Ascending aorta (tissue), 2 donors: ENCODE results near the gene CORO1C. TPM values are rescaled to one million over a fixed set of nuclear protein-coding genes. Genes with fewer than 3 reads are reported as not detected.

Experiments
- DNase-seq, 2 donors: peaks; one replicate each; pipeline ENCODE4 v3.0.0-alpha.2; 2019; ENCODE audit warnings: low spot score in 2 of 2
- H3K27ac ChIP-seq, 2 donors: fragments of 200-600 bp; sonication (generic); one replicate each; pipeline ENCODE4 v1.5.1; 2016 to 2017; ENCODE audit warnings: mild to moderate bottlenecking in 1 of 2
- H3K27me3 ChIP-seq: fragments of 200-600 bp; sonication (generic); one replicate; pipeline ENCODE4 v1.5.1; 2017
- H3K36me3 ChIP-seq, 2 donors: fragments of 200-600 bp; sonication (generic); one replicate each; pipeline ENCODE4 v1.5.1; 2016
- H3K4me1 ChIP-seq, 2 donors: fragments of 200-600 bp; sonication (generic); one replicate each; pipeline ENCODE4 v1.5.1; 2016 to 2017; ENCODE audit warnings: mild to moderate bottlenecking in 1 of 2
- H3K4me3 ChIP-seq, 2 donors: fragments of 200-600 bp; sonication (generic); one replicate each; pipeline ENCODE4 v1.5.1; 2016 to 2017; ENCODE audit warnings: mild to moderate bottlenecking in 1 of 2
- H3K9me3 ChIP-seq, 2 donors: fragments of 200-600 bp; sonication (generic); one replicate each; pipeline ENCODE4 v1.5.1; 2016
- intact Hi-C: fragments of 100-400 bp; cut with DNase I; formaldehyde crosslinking; loops from one replicate; pipeline ENCODE4 v1.15.1; 2023
- total RNA-seq: library from RNA; depleted of rRNA; stranded (reverse); fragments of >200 nt; gene quantifications from one replicate; pipeline ENCODE4 v1.1.0, GENCODE V29; 2016
- TF ChIP-seq, protein P1 (sequence below), 3 experiments: fragments of 200-600 bp in 2 of 3; fragments of 450-650 bp in 1 of 3; sonication (generic) in 2 of 3; IDR thresholded peaks; one replicate each; pipeline ENCODE4 v1.5.1; 2016 to 2019; ENCODE audit warnings: antibody characterized with exemption in 3 of 3, mild to moderate bottlenecking in 1 of 3, moderate library complexity in 1 of 3

Gene CORO1C
- total RNA-seq, 1 donor from 2014 or later = 106 TPM

DNA sequence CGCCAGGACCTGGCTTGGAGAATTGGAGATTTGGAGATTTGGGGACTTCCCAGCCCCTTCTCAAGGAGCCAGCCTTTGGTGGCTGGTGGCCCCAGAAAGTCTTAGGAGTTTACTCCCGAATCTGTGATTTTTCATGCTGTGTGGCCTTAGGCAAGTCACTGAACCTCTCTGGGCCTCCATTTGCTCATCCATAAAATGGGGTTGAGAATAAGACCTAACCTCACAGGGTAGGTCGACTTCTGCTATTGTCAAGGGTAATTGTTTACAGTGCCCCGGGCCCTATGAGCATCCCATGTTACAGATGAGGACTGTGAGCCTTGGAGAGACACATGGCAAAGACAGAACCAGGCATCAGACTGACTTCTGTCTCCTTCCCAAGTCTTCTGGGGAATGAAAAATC lies 117.3 kb downstream of the CORO1C start:
- Histone ChIP-seq H3K27ac (no peak overlapping the region), H3K27me3 (no peaks in the 10 kb centered on the region), H3K4me3 (no peak overlapping the region), H3K9me3 (peaks cover 0 to 3% of the 10 kb centered on the region in 2 donors), H3K4me1 (peaks cover 0 to 2% of the 10 kb centered on the region in 2 donors), H3K36me3 (no peaks in the 10 kb centered on the region)
- intact Hi-C loops = no loop called here
- TF ChIP-seq, protein P1, sequence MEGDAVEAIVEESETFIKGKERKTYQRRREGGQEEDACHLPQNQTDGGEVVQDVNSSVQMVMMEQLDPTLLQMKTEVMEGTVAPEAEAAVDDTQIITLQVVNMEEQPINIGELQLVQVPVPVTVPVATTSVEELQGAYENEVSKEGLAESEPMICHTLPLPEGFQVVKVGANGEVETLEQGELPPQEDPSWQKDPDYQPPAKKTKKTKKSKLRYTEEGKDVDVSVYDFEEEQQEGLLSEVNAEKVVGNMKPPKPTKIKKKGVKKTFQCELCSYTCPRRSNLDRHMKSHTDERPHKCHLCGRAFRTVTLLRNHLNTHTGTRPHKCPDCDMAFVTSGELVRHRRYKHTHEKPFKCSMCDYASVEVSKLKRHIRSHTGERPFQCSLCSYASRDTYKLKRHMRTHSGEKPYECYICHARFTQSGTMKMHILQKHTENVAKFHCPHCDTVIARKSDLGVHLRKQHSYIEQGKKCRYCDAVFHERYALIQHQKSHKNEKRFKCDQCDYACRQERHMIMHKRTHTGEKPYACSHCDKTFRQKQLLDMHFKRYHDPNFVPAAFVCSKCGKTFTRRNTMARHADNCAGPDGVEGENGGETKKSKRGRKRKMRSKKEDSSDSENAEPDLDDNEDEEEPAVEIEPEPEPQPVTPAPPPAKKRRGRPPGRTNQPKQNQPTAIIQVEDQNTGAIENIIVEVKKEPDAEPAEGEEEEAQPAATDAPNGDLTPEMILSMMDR (IDR thresholded peaks at IDR 0.05) = no peak
- no peak for DNase-seq

DNA sequence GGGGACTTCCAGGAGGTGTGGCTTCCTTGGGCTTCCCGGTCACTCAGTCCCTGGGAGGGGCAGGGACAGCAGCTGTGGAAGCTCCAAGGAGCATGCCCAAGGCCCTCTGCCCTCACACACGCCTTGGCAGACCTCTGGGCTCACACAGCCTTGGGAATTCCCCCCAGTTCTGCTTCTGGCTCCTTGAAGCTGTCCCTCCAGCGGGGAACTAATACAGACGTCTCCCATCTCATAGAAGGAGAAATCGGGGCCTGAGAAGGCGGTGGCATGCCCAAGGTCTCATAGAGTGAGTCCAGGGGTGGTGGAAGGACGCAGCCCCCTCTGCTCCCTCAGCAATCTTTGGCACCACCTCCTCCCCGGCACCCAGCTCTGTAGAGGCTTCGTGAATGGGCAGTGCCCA lies 117.8 kb downstream of the CORO1C start:
- DNase-seq = no peak
- intact Hi-C loops = no loop called here
- H3K9me3 ChIP-seq = peaks cover 0 to 3% of the 10 kb centered on the region in 2 donors
- H3K27me3 ChIP-seq = no peaks in the 10 kb centered on the region
- H3K36me3 ChIP-seq = no peaks in the 10 kb centered on the region
- no peak overlapping the region for H3K4me3 ChIP-seq
- H3K27ac ChIP-seq = no peak overlapping the region
- TF ChIP-seq, protein P1 (IDR thresholded peaks at IDR 0.05) = no peak
- peaks cover 0 to 2% of the 10 kb centered on the region in 2 donors for H3K4me1 ChIP-seq

DNA sequence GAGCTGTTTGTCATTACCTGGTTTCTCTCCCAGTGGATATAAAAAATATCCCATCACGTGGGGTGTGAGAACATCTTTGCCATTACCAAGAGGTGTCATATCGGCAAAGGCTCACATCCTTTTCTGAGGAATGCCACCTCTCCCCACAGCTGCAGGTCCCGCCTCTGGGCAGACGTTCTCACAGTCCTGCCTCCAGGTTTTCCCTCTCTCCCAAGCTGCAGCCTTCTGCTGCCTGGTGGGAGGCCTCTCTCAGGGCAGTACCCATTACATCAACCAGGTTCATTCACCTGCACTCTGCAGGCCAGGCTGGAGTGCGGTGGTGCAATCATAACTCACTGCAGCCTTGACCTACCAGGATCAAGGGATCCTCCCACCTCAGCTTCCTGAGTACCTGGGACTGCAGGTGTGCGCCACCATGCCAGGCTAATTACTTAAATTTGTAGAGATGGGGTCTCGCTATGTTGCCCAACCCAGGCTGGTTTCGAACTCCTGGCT lies 118.5 kb downstream of the CORO1C start:
- TF ChIP-seq, protein P1 (IDR thresholded peaks at IDR 0.05) = no peak
- peaks cover 0 to 2% of the 10 kb centered on the region in 2 donors for H3K4me1 ChIP-seq
- no peaks in the 10 kb centered on the region for H3K27me3 ChIP-seq
- H3K9me3 ChIP-seq = peaks cover 0 to 3% of the 10 kb centered on the region in 2 donors
- no peak overlapping the region for H3K27ac ChIP-seq
- DNase-seq = no peak
- no peak overlapping the region for H3K4me3 ChIP-seq
- intact Hi-C loops = no loop called here
- no peaks in the 10 kb centered on the region for H3K36me3 ChIP-seq

DNA sequence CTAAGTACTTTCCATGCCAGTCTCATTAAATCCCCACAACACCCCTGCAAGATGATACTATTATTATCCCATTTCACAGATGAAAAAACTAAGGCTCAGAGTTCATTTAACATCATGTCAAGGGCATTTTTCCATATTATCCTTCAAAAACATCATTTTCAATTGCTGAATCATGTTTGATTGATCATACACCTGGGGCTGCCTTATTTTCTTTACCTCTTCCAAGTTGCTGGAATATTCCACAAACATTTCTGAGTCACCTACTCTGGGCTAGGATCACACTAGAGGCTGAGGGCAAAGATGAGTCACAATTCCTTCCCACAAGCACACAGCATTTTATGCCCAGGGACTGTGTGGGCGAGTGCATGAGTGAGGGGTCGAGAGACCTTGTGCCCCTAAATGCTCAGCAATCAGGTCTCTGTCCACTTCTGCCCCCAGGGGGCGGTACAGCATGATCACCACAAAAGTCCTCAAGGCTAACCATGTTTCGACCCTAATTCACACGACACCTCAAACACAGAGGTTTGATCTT lies 119.4 kb downstream of the CORO1C start:
- H3K9me3 ChIP-seq = peaks cover 0 to 3% of the 10 kb centered on the region in 2 donors
- TF ChIP-seq, protein P1 (IDR thresholded peaks at IDR 0.05) = peak in 1 of 3 experiments; percentile 32
- H3K4me1 ChIP-seq = peaks cover 0 to 2% of the 10 kb centered on the region in 2 donors
- no peak overlapping the region for H3K4me3 ChIP-seq
- no peaks in the 10 kb centered on the region for H3K36me3 ChIP-seq
- no peaks in the 10 kb centered on the region for H3K27me3 ChIP-seq
- DNase-seq = no peak
- intact Hi-C loops = no loop called here
- H3K27ac ChIP-seq = no peak overlapping the region

DNA sequence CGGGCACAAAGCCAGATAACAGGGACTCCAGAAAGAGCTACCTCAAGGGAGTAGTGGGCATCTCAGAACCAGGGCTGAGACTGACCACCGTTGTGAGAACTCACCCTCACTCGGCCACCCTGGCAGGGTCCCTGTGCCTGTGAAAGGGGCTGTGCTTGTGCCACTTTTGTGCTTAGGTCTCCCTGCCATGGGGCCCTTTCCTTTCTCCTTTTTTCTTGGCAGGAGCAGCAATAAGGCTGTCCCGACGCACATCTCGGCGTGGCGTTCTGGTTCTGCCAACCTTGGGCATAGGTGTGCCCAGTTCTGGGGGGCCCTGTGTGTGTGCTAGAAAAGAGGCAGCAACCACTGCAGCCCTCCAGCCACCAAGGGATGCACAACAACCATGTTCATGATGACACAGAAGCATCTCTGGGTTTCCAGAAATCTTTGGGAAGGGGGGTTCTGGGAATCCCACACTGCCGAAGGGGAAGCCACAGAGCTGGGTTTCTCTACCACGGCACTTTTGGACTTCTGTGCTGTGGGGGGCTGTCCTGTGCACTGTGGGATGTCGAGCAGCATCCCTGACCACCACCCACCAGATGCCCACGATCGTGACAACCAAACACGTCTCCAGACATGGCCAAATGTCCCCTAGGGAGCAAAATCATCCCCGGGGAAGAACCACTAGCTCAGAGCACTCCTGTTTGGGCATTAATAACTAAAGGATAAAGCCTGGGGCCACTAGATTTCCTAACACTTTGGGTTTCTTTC lies 120.3 kb downstream of the CORO1C start:
- DNase-seq = no peak
- Histone ChIP-seq H3K27ac (no peak overlapping the region), H3K36me3 (no peaks in the 10 kb centered on the region), H3K4me3 (no peak overlapping the region), H3K9me3 (peaks cover 0 to 3% of the 10 kb centered on the region in 2 donors), H3K27me3 (no peaks in the 10 kb centered on the region), H3K4me1 (peaks cover 0 to 2% of the 10 kb centered on the region in 2 donors)
- TF ChIP-seq, protein P1 (IDR thresholded peaks at IDR 0.05) = no peak
- intact Hi-C loops = no loop called here
